IPS-18a (cell line): ENCODE data around the gene MAGEC1.

ENCODE experiments used
- H3K27ac ChIP-seq: one replicate; pipeline ENCODE4 v1.5.1; 2013; ENCODE audit warnings: low read length
- H3K27me3 ChIP-seq: one replicate; pipeline ENCODE4 v1.6.1; 2013; ENCODE audit warnings: mild to moderate bottlenecking, low read length; ENCODE audit not compliant: control insufficient read depth, insufficient read depth
- H3K36me3 ChIP-seq: one replicate; pipeline ENCODE4 v1.6.1; 2013; ENCODE audit warnings: low read depth, low read length; ENCODE audit not compliant: control insufficient read depth
- H3K4me1 ChIP-seq: one replicate; pipeline ENCODE4 v1.6.1; 2013; ENCODE audit warnings: low read depth, low read length; ENCODE audit not compliant: control insufficient read depth
- H3K4me3 ChIP-seq: one replicate; pipeline ENCODE4 v1.5.1; 2013; ENCODE audit warnings: low read length
- H3K9ac ChIP-seq: one replicate; pipeline ENCODE4 v1.6.1; 2013; ENCODE audit warnings: mild to moderate bottlenecking, low read length, moderate library complexity
- H3K9me3 ChIP-seq: one replicate; pipeline ENCODE4 v1.6.1; 2013; ENCODE audit warnings: low read depth, low read length; ENCODE audit not compliant: control insufficient read depth

The MAGEC1 gene

DNA sequence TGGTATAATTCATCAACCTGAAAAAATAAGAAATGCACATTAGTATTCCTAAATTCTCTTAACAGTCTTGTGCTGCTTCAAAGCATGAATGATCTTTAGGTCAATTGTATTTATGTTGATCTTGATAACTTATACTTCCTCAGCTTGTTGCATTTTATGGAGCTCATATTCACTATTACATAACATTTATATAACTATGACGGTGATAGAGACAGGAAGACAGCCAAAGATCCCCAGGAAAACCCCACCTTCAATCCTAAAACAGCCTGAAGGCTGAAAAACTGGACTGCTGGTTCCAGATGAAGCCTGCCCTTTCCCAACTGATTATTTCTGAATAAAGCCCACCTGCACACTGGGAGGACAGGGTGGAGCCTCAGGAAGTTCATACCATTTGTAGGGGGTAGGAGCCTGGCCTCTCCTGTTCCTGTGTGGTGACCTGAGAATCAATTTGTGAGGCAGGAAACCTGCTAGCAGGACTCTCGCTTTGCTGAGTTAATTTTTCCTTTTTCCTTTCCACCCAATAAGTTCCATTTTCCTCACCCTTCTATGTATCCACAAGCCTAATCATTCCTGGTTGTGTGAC lies 30.5 kb downstream of the MAGEC1 start:
- H3K4me1 ChIP-seq = no peaks in the 10 kb centered on the region
- H3K27me3 ChIP-seq = no peaks in the 10 kb centered on the region
- H3K9me3 ChIP-seq = peaks cover 6% of the 10 kb centered on the region
- H3K9ac ChIP-seq = no peak overlapping the region
- H3K36me3 ChIP-seq = no peaks in the 10 kb centered on the region
- no peak overlapping the region for H3K27ac ChIP-seq
- H3K4me3 ChIP-seq = no peak overlapping the region

DNA sequence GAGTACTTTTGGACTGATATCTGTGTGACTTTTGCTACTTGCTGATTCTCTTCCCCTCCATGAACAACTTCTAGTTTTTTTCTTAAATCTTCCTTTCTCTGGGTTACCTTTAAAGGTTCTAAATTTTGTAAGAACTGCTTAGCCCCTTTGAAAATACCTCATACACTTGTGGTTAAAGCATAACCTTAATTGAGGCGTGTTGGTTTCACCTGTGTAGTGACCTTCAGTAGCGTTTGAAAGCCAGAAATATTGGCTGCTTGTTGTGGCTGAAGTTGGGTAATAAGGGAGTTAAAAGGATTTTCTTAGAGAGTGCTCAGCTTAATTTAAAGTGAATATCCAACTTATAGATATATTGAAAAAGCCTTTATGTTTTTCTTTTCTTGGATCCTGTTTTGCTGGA lies 32.0 kb downstream of the MAGEC1 start:
- H3K27ac ChIP-seq = no peak overlapping the region
- H3K27me3 ChIP-seq = no peaks in the 10 kb centered on the region
- H3K4me1 ChIP-seq = no peaks in the 10 kb centered on the region
- H3K4me3 ChIP-seq = no peak overlapping the region
- H3K9me3 ChIP-seq = peaks cover 13% of the 10 kb centered on the region
- no peaks in the 10 kb centered on the region for H3K36me3 ChIP-seq
- H3K9ac ChIP-seq = no peak overlapping the region

DNA sequence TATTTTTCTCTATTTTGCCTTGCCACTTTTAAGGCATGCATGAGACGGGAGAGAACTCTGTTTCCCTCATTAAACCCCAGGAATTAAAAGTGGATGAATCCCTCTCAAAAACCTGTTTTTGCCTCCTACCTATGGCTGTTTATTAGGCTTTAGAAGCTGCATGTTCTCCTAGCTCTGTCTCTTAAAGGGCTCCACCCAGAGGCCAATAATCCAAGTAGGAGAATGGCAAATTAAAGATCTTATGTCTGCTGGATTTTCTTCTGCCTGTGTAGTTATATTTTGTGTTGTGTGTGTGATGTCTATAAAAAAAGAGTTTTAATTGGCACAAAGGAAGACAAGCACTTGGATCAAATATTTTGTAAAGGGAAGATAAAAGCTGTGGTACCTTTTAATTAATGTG lies 32.4 kb downstream of the MAGEC1 start:
- H3K9ac ChIP-seq = no peak overlapping the region
- H3K27ac ChIP-seq = no peak overlapping the region
- no peaks in the 10 kb centered on the region for H3K4me1 ChIP-seq
- H3K9me3 ChIP-seq = peaks cover 13% of the 10 kb centered on the region
- H3K4me3 ChIP-seq = no peak overlapping the region
- no peaks in the 10 kb centered on the region for H3K27me3 ChIP-seq
- H3K36me3 ChIP-seq = no peaks in the 10 kb centered on the region

DNA sequence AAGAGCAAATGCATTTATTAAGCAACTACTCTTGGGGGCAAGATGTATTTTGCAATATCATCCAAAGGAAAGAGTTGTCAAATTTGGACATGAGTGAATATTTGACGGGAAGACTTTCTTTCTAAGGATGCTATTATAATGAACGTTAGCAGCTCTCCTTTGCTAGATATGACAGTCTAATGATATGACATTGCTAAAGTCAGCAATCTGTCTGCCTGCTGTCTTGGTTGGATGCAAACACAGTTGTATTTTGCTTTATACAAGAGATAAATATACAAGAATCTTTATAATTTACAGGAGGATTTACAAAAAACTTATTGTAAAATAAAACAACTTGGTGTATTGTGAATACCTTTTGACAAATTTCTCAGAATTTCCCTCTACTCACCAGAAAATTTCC lies 37.5 kb downstream of the MAGEC1 start:
- no peaks in the 10 kb centered on the region for H3K4me1 ChIP-seq
- H3K27ac ChIP-seq = no peak overlapping the region
- H3K9ac ChIP-seq = no peak overlapping the region
- no peak overlapping the region for H3K4me3 ChIP-seq
- peaks cover 18% of the 10 kb centered on the region for H3K9me3 ChIP-seq
- H3K27me3 ChIP-seq = no peaks in the 10 kb centered on the region
- no peaks in the 10 kb centered on the region for H3K36me3 ChIP-seq

DNA sequence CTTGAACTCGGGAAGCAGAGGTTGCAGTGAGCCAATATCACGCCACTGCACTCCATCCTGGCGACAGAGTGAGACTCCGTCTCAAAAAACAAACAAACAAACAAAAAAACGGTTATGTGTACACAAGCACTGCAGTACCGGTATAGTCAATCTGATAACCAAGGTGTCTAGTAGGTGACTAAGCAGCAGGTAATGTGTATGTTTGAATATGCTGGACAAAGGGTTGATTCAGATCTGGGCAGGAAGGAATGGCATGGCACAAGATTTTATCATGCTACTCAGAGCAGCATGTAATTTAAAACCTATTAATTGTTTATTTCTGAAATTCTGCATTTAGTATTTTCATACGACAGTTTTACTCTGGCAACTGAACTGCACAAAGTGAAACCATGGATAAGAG lies 41.7 kb downstream of the MAGEC1 start:
- Histone ChIP-seq H3K9me3 (peaks cover 12% of the 10 kb centered on the region), H3K27me3 (no peaks in the 10 kb centered on the region), H3K4me1 (no peaks in the 10 kb centered on the region), H3K4me3 (no peak overlapping the region), H3K27ac (no peak overlapping the region), H3K9ac (no peak overlapping the region), H3K36me3 (no peaks in the 10 kb centered on the region)

DNA sequence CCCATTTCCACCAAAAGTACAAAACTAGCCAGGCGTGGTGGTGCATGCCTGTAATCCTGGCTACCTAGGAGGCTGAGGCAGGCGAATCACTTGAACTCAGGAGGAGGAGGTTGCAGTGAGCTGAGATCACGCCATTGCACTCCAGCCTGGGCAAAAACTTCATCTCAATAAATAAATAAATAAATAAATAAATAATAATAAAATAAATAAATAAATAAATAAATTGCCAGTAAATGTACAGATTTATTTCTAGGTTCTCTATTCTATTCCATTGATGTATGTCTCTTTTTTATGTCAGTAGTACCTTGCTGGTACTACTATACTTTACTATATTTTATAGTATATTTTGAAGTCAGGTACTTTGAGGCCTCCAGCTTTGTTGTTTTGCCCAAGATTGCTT lies 43.7 kb downstream of the MAGEC1 start:
- Histone ChIP-seq H3K27me3 (no peaks in the 10 kb centered on the region), H3K36me3 (no peaks in the 10 kb centered on the region), H3K27ac (no peak overlapping the region), H3K9ac (no peak overlapping the region), H3K9me3 (peaks cover 22% of the 10 kb centered on the region), H3K4me1 (no peaks in the 10 kb centered on the region), H3K4me3 (no peak overlapping the region)

DNA sequence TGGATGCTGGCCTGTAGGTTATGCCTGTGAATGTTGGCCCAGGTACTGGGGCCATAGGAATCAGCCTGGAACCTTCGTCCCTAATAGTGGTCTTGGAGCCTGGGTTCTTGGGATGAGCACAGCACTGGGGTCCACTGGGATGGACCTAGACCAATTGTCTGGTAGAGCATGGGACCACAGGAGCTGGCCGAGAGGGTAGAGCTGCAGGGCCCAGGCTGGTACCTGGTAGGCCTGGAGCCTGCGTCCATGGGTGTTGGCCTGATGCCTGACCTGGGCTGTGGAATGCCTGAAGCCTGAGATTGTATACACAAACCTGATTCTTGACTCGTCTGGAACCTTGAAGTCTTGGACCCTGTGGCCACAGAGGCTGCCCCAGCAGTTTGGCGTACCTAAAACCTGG lies 48.9 kb downstream of the MAGEC1 start:
- H3K27me3 ChIP-seq = no peaks in the 10 kb centered on the region
- H3K27ac ChIP-seq = no peak overlapping the region
- H3K9ac ChIP-seq = no peak overlapping the region
- no peaks in the 10 kb centered on the region for H3K4me1 ChIP-seq
- no peaks in the 10 kb centered on the region for H3K36me3 ChIP-seq
- peaks cover 30% of the 10 kb centered on the region for H3K9me3 ChIP-seq
- no peak overlapping the region for H3K4me3 ChIP-seq

DNA sequence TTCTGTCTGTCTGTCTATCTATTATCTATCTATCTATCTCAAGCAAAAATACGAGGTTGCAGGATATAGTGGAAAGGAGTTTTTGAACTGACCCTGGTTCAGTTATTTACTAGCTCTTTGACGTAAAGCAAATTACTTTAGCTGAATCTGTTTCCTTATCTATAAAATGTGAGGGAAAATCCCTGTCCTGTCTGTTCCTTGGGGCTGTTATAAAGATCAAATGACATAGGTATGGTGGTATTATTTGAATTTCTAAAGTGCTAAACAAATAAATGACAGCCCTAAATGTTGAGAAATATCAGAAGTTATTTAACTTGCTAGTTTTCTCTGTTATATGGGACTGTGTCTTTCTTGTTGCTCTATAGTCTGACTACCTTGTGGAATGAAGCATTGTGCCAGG lies 55.0 kb downstream of the MAGEC1 start:
- H3K9ac ChIP-seq = no peak overlapping the region
- H3K27me3 ChIP-seq = no peaks in the 10 kb centered on the region
- H3K27ac ChIP-seq = no peak overlapping the region
- H3K36me3 ChIP-seq = no peaks in the 10 kb centered on the region
- H3K9me3 ChIP-seq = peaks cover 29% of the 10 kb centered on the region
- no peak overlapping the region for H3K4me3 ChIP-seq
- no peaks in the 10 kb centered on the region for H3K4me1 ChIP-seq
